HG02973 (cell line): ENCODE data around the gene C1orf210.

Source experiments
- ATAC-seq: cut with Tn5 transposase; IDR thresholded peaks from one replicate; pipeline ENCODE4 v1.9.1; 2021; ENCODE audit warnings: moderate library complexity; ENCODE audit not compliant: unreplicated experiment

Gene C1orf210

GRCh38 chr1:43275826-43276620 is 9.4 kb downstream of the C1orf210 start:
- ATAC-seq = no peak

DNA sequence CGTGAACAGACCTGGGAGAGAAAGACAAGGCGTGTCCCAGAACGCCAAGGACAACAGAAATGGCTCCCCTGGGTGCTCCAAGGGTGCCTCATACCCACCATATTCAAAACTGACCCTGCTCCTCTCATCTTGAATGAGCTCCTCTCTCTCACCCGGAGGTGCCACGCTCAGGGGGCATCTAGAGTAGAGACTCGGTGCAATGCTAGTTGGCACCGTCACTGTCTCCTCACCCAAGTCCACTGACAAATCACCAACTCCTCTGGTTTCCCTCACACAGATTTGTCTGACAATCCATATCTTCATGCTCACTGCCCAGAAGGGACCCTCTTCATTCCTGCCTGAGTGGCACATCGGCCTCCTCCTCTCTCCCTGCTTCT is 10.6 kb downstream of the C1orf210 start:
- no peak for ATAC-seq

GRCh38 chr1:43274125-43274803 is 11.1 kb downstream of the C1orf210 start:
- ATAC-seq = no peak

DNA sequence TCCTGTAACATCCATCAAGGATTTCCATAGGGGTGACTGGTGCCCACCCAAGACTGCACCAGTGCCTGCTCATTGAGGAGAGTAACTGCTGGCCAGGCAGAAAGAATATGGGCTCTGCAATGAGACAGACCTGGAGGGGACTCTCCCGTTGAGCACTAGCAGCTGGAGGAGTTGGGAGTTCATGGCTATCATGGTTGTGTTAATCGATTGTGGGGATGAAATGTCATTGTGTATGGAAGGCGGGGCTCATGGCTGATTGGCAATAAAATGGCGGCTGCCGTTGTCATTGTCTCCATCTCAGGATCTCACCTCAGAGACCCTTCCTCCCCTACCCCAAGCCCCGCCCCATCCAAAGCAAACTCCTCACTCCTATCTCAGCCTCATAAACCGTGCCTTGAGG is 11.7 kb downstream of the C1orf210 start:
- ATAC-seq = no peak

- ATAC-seq = no peak
Measured at GRCh38 chr1:43272576-43273571, 12.5 kb downstream of the C1orf210 start.

GRCh38 chr1:43272161-43272560 is 13.2 kb downstream of the C1orf210 start:
- ATAC-seq = no peak

DNA sequence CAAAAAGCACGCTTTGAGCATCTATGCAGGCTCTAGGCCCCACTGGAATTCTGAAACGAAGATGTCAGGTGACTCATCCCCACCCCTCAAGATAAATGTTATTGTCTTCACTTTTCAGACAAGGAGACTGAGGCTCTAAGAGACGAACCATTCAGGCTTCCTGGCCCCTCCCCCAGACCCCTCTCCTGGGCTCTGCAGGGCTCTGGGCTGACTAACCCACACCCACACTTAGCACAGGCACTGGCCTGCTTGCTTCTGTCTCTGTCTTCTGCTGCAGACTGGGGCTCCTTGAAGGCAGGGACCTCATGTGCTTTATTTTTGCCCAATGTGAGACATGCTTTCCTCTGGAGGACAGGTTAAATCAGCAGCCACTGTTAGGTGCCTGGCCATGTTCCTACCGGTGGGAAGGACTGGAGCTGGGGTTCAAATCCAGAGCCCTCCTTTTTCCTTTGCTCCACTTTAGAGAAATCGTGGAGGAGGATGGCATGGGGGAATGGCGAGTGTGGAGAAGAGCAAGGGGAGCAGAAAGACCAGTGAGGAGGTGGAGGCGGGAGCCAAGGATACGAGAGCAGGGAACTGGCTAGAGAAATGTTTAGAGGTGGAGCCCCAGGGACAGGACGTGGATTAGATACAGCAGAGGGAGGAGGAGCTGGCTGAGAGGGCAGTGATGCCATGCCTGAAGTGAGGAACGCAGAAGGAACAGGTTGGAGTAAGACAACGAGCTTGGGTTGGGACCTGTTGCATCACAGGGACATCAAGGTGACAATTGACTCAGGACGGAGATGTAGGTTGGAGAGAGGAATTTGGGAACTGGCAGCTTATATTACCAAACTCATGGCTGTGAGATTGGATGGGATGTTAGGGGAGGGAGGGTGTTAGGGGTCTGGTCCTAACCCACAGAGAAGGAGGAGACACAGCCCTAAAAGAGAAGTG is 13.9 kb downstream of the C1orf210 start:
- ATAC-seq = no peak

- no peak for ATAC-seq
Measured at GRCh38 chr1:43270421-43271095, 14.8 kb downstream of the C1orf210 start.

- no peak for ATAC-seq
Measured at GRCh38 chr1:43269627-43270375, 15.6 kb downstream of the C1orf210 start, which contains the start of gene TMEM125. Gene TMEM125, plus strand, starts transcription at chr1:43269983. Its CDS starts 2,740 bp downstream, at chr1:43272723.

GRCh38 chr1:43267818-43268425 is 17.5 kb downstream of the C1orf210 start:
- no peak for ATAC-seq

DNA sequence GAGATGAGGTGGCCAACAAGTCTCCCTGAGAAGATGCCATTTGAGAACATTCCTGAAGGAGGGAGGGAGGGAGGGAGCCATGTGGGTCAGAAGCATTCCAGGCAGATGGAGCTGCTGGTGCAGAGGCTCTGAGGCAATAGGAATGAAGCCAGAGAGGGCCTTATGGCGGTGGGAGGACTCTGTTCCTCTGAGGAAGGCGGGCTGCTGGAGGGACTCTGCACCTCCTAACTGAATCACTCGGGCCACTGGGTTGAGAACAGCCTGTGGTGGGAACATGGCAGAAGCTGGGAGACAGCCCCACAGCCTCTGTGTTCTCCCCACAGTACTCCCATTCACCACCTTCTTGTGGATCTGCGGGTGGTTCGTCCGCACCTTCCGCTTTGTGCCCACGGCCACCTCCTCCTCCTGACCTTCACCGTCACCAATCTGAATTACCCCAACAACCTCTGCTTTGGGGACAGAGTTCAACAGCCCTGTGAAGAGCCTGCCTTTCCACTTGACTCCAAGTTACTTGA is 18.0 kb downstream of the C1orf210 start:
- ATAC-seq = no peak

GRCh38 chr1:43266881-43267280 is 18.5 kb downstream of the C1orf210 start:
- no peak for ATAC-seq

- no peak for ATAC-seq
Measured at GRCh38 chr1:43265431-43265830, 19.9 kb downstream of the C1orf210 start.

- no peak for ATAC-seq
Measured at GRCh38 chr1:43258370-43258769, 27.0 kb downstream of the C1orf210 start.

DNA sequence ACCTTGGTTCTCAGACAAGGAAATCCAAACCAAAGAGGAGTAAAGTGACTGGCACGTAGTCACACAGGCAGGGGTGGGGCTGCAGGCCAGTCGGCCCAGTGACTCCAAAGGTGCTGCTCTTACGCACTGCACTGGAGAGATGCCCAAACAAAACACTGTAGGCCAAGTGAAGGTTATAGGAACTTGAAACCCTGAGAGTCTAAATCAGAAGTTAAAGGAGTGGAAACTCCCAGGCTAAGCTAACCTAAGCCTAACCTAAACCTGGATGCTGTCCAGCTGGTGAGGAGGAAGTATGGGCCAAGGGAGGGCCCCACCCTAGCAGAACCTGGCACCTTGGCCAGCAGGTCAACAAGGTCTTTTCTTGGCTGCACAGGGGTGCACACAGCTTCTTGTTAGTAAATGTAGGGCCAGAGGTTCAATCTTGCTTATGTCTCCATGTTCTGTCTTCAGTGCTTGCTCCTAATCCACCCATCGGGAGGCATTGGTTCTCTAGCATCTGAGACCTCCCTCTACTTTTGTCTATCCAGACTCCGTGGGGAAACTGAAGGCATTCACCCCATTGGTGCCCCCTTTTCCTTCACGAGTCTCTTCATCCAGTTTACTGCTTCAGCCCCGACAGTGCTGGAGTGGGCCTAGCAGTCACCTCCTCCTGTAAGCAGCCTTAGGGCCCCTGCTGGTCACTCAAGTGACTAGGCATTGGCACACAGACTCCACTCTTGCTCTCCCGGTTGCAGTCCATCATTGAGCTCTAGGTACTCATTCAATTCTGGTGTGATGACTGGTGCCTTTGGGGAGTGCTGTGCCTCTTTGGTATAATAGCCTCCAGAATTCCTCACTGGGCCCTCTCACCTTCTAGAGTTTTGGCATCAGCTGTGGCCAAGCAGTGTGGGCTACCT is 28.5 kb downstream of the C1orf210 start:
- ATAC-seq = no peak

DNA sequence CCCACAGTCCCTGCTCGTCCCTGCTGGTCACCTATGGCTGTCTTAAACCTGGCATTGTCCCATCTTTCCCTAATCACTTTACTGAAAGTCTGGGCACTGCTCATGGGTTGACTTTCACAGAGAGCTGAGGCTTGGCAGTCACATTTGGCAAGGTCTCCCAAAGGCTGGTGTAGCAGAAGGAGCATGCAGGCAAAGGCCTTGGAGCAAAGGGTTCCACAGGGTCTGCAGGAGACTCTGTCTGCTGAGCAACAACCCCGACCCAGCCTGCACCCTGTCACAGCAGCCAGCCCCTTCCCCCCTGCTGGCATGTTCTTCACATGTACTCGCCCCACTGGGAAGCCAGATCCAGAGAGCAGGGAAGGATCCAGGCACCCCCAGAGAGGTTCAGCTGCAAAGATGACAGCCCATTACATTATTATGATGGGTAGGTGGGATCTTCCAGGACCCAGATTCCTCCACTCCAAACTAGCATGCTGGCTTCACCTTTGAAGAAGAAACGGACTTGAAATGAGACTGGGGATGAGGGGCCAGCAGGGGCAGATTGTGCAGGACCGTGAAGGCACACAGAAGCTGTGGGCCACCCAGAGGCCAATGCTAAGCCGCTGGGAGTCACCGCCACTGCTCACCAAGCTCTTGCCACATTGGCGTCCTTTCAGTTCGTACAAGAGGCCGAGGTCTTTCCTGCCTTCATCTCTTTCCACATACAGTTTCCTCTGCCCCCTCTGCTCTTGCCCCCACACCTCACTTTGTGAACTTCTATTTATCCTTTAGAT is 29.8 kb downstream of the C1orf210 start:
- ATAC-seq = no peak
